H9 (cell line): ENCODE measurements around the gene PNPLA7. TPM values are rescaled to one million over a fixed set of nuclear protein-coding genes. Genes with fewer than 3 reads are reported as not detected.
A peak's percentile ranks its signal among the peaks of the same experiment; 100 is the strongest.

ENCODE experiments used
- DNase-seq: peaks from one replicate; pipeline ENCODE4 v3.0.0-alpha.2; 2017
- H2AFZ ChIP-seq: one replicate; pipeline ENCODE4 v1.6.1; 2013; ENCODE audit warnings: mild to moderate bottlenecking, low read length, control low read depth, moderate library complexity
- H2AK5ac ChIP-seq: 2 replicates; pipeline ENCODE4 v1.6.1; 2013; ENCODE audit warnings: low read length, control low read depth, mixed read lengths; ENCODE audit not compliant: insufficient read length
- H2BK120ac ChIP-seq: one replicate; pipeline ENCODE4 v1.6.1; 2013; ENCODE audit warnings: low read depth, mild to moderate bottlenecking, low read length, control low read depth, inconsistent platforms; ENCODE audit not compliant: poor library complexity, severe bottlenecking
- H2BK12ac ChIP-seq: 2 replicates; pipeline ENCODE4 v1.6.1; 2013; ENCODE audit warnings: low read length, control low read depth, mixed read lengths, low read depth; ENCODE audit not compliant: insufficient read length
- H2BK15ac ChIP-seq: 2 replicates; pipeline ENCODE4 v1.6.1; 2013; ENCODE audit warnings: low read depth, low read length, control low read depth
- H2BK20ac ChIP-seq: one replicate; pipeline ENCODE4 v1.6.1; 2013; ENCODE audit warnings: low read depth, mild to moderate bottlenecking, low read length, control low read depth, inconsistent platforms; ENCODE audit not compliant: poor library complexity, severe bottlenecking
- H2BK5ac ChIP-seq: 2 replicates; pipeline ENCODE4 v1.6.1; 2013; ENCODE audit warnings: low read length, control low read depth, mixed read lengths; ENCODE audit not compliant: insufficient read length
- H3K14ac ChIP-seq: 2 replicates; pipeline ENCODE4 v1.6.1; 2013; ENCODE audit warnings: low read length, control low read depth; ENCODE audit not compliant: insufficient read depth
- H3K18ac ChIP-seq: 2 replicates; pipeline ENCODE4 v1.6.1; 2013; ENCODE audit warnings: low read depth, mild to moderate bottlenecking, mixed read lengths, low read length, control low read depth; ENCODE audit not compliant: insufficient read length
- H3K23ac ChIP-seq: 2 replicates; pipeline ENCODE4 v1.6.1; 2013; ENCODE audit warnings: low read length, control low read depth, mixed read lengths, low read depth; ENCODE audit not compliant: insufficient read length
- H3K23me2 ChIP-seq: 2 replicates; pipeline ENCODE4 v1.6.1; 2013; ENCODE audit warnings: low read depth, mild to moderate bottlenecking, mixed read lengths, low read length, control low read depth; ENCODE audit not compliant: insufficient read length, poor library complexity, severe bottlenecking
- H3K27ac ChIP-seq: 2 replicates; pipeline ENCODE4 v1.5.1; 2013; ENCODE audit warnings: low read length, control low read depth, mixed read lengths, low read depth; ENCODE audit not compliant: insufficient read length
- H3K27me3 ChIP-seq: 2 replicates; pipeline ENCODE4 v1.6.1; 2013; ENCODE audit warnings: low read length, control low read depth, inconsistent platforms; ENCODE audit not compliant: insufficient read depth
- H3K4ac ChIP-seq: 2 replicates; pipeline ENCODE4 v1.6.1; 2013; ENCODE audit warnings: low read depth, mild to moderate bottlenecking, control low read depth, inconsistent platforms, low read length, moderate library complexity
- H3K4me1 ChIP-seq: 2 replicates; pipeline ENCODE4 v1.6.1; 2013; ENCODE audit warnings: low read length, control low read depth, inconsistent platforms; ENCODE audit not compliant: insufficient read depth
- H3K4me2 ChIP-seq: 2 replicates; pipeline ENCODE4 v1.6.1; 2013; ENCODE audit warnings: low read length, control low read depth, mixed read lengths; ENCODE audit not compliant: insufficient read length, insufficient read depth
- H3K56ac ChIP-seq: 2 replicates; pipeline ENCODE4 v1.6.1; 2013; ENCODE audit warnings: low read depth, mild to moderate bottlenecking, mixed read lengths, low read length, control low read depth; ENCODE audit not compliant: insufficient read length
- H3K79me1 ChIP-seq: 2 replicates; pipeline ENCODE4 v1.6.1; 2013; ENCODE audit warnings: low read depth, mild to moderate bottlenecking, moderate library complexity, low read length, control low read depth, inconsistent platforms; ENCODE audit not compliant: insufficient read depth, poor library complexity, severe bottlenecking
- H3K79me2 ChIP-seq: 2 replicates; pipeline ENCODE4 v1.6.1; 2013; ENCODE audit warnings: low read length, control low read depth, inconsistent platforms; ENCODE audit not compliant: insufficient read depth
- H3K9ac ChIP-seq: 2 replicates; pipeline ENCODE4 v1.6.1; 2013; ENCODE audit warnings: low read length, control low read depth, mixed read lengths; ENCODE audit not compliant: insufficient read length; ENCODE audit errors: extremely low read depth
- H3K9me3 ChIP-seq: one replicate; pipeline ENCODE4 v1.6.1; 2013; ENCODE audit warnings: low read depth, low read length, inconsistent platforms; ENCODE audit not compliant: control insufficient read depth
- H3T11ph ChIP-seq: one replicate; pipeline ENCODE4 v1.6.1; 2013; ENCODE audit warnings: mild to moderate bottlenecking, low read length, control low read depth, inconsistent platforms
- H4K20me1 ChIP-seq: one replicate; pipeline ENCODE4 v1.6.1; 2013; ENCODE audit not compliant: control insufficient read depth, insufficient read length, insufficient read depth
- H4K5ac ChIP-seq: 2 replicates; pipeline ENCODE4 v1.6.1; 2013; ENCODE audit warnings: low read depth, mild to moderate bottlenecking, mixed read lengths, low read length, control low read depth; ENCODE audit not compliant: insufficient read length
- H4K8ac ChIP-seq: replicated peaks from 2 replicates; pipeline ENCODE4 v1.6.1; 2013; ENCODE audit warnings: low read length, control low read depth, mixed read lengths, low read depth; ENCODE audit not compliant: insufficient read length
- H4K91ac ChIP-seq: 2 replicates; pipeline ENCODE4 v1.6.1; 2013; ENCODE audit warnings: low read depth, mild to moderate bottlenecking, moderate library complexity, mixed read lengths, low read length, control low read depth; ENCODE audit not compliant: insufficient read length
- H3K27ac Mint-ChIP-seq, 3 experiments: 2 replicates in 2 of 3; 3 replicates in 1 of 3; pipeline ENCODE4 v1.8.0; 2020 to 2021; ENCODE audit warnings: mixed read lengths in 3 of 3, mild to moderate bottlenecking in 1 of 3, moderate library complexity in 1 of 3
- H3K27me3 Mint-ChIP-seq: 2 replicates; pipeline ENCODE4 v1.8.0; 2021; ENCODE audit warnings: low read depth, mild to moderate bottlenecking, moderate library complexity, mixed read lengths
- H3K36me3 Mint-ChIP-seq, 3 experiments: 2 replicates in 2 of 3; 3 replicates in 1 of 3; pipeline ENCODE4 v1.8.0; 2020 to 2021; ENCODE audit warnings: low read depth in 3 of 3, mixed read lengths in 3 of 3; ENCODE audit not compliant: insufficient read depth in 1 of 3
- H3K4me1 Mint-ChIP-seq, 2 experiments: 2 replicates each; pipeline ENCODE4 v1.8.0; 2020; ENCODE audit warnings: mixed read lengths in 2 of 2
- H3K4me3 Mint-ChIP-seq, 2 experiments: 2 replicates in 1 of 2; 3 replicates in 1 of 2; pipeline ENCODE4 v1.8.0; 2020 to 2021; ENCODE audit warnings: mild to moderate bottlenecking in 2 of 2, mixed read lengths in 2 of 2, moderate library complexity in 1 of 2
- H3K9me3 Mint-ChIP-seq, 2 experiments: 2 replicates in 1 of 2; 3 replicates in 1 of 2; pipeline ENCODE4 v1.8.0; 2020; ENCODE audit warnings: mild to moderate bottlenecking in 2 of 2, mixed read lengths in 2 of 2, moderate library complexity in 1 of 2
- WGBS: extraction: QIAGEN DNeasy Blood & Tissue Kit; methylation state at CpG from one replicate; pipeline ENCODE4 v1.1.7; 2013; ENCODE audit warnings: missing lambda C conversion rate, low lambda C conversion rate, mixed read lengths; ENCODE audit not compliant: insufficient read length; ENCODE audit errors: extremely low coverage; 5-methylcytosine and 5-hydroxymethylcytosine counted together
- total RNA-seq: library from RNA; stranded (reverse); gene quantifications from 2 replicates; pipeline ENCODE4 v1.2.1, GENCODE V29; 2021
- TF ChIP-seq, protein P1 (sequence below): fragments of 200-600 bp; sonication (generic); conservative IDR thresholded peaks from 3 replicates; pipeline ENCODE4 v1.8.0; 2021; ENCODE audit warnings: antibody characterized with exemption, mild to moderate bottlenecking

PNPLA7 gene
- total RNA-seq, 1 experiment from 2014 or later = 1.8 TPM

DNA sequence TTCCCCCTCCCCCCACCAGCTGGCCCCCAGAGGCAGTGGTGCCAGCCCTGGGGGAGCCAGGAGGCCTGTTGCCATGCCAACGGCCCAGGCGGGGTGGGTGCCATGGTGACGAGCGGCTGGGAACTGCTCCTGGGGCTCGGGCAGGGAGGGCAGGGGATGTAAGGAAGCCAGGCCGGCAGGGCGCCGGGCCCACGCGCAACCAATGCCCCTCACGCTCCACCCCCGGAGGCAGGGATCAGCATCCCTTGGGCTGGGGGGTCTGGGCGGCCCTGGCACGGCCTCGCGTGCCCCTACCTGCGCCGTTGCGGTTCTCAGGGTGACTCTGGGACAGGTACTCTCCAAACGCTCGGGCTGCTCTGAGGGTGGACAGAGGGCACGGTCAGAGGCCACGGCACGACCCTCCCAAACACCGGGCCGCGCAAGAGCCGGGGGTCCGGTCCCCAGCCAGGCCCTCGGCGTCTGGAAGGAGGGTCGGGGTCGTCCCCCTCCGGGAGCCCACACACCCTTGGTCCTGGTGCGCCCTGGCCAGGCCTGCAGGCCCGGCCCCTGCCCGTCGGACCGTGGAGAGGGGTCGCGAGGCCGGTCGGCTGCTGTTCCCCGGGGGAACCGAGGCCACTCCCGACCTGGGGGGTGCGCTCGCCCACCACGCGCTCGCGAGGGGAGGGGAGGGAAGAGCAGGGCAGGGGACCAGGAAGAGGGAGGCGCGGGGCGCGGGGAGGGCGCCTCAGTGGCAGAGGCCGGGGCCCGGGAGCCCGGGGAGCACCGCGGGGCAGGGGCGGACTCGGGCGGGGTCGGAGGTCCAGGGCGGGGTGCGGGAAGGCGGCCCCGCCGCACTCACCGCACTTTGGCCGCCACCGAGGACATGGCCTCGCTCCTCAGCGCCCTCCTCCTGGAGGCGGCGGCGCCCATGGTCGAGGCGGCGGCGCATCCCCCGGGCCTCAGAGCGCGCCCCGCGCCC lies 91.7 kb downstream of the PNPLA7 start:
- H2BK120ac ChIP-seq = no peak overlapping the region
- no peaks in the 10 kb centered on the region for H3K9me3 Mint-ChIP-seq
- DNase-seq = no peak

More for the DNA sequence above, 91.7 kb downstream of the PNPLA7 start:
- peaks cover 3% of the 10 kb centered on the region for H4K20me1 ChIP-seq
- H4K5ac ChIP-seq = no peak overlapping the region
- no peak overlapping the region for H3K9ac ChIP-seq
- H2BK5ac ChIP-seq = no peak overlapping the region
- H3T11ph ChIP-seq = no peak overlapping the region
- no peak overlapping the region for H3K23ac ChIP-seq
- Mint-ChIP-seq H3K4me1 (peaks cover 5 to 14% of the 10 kb centered on the region in 2 experiments; a peak in 3 of 4 replicates), H3K36me3 (peaks cover 0 to 17% (median 15%) of the 10 kb centered on the region in 3 experiments; a peak in 4 of 7 replicates), H3K4me3 (peak overlapping the region; percentile 56 to 74; a peak in 4 of 5 replicates), H3K27me3 (peaks cover 26% of the 10 kb centered on the region), H3K27ac (no peak overlapping the region)
- H3K9me3 ChIP-seq = no peaks in the 10 kb centered on the region
- no peaks in the 10 kb centered on the region; the same call in 1 of the 2 replicates for H3K27me3 ChIP-seq
- TF ChIP-seq, protein P1, sequence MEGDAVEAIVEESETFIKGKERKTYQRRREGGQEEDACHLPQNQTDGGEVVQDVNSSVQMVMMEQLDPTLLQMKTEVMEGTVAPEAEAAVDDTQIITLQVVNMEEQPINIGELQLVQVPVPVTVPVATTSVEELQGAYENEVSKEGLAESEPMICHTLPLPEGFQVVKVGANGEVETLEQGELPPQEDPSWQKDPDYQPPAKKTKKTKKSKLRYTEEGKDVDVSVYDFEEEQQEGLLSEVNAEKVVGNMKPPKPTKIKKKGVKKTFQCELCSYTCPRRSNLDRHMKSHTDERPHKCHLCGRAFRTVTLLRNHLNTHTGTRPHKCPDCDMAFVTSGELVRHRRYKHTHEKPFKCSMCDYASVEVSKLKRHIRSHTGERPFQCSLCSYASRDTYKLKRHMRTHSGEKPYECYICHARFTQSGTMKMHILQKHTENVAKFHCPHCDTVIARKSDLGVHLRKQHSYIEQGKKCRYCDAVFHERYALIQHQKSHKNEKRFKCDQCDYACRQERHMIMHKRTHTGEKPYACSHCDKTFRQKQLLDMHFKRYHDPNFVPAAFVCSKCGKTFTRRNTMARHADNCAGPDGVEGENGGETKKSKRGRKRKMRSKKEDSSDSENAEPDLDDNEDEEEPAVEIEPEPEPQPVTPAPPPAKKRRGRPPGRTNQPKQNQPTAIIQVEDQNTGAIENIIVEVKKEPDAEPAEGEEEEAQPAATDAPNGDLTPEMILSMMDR = no peak
- no peak overlapping the region for H2BK15ac ChIP-seq
- no peak overlapping the region for H2AK5ac ChIP-seq
- H3K14ac ChIP-seq = peak overlapping the region; percentile 6; the same call in 1 of the 2 replicates
- no peaks in the 10 kb centered on the region for H3K4me1 ChIP-seq
- H2BK20ac ChIP-seq = no peak overlapping the region
- no peak overlapping the region for H3K56ac ChIP-seq
- H3K4me2 ChIP-seq = peak overlapping the region; percentile 57
- H3K79me1 ChIP-seq = no peaks in the 10 kb centered on the region
- no peak overlapping the region for H4K8ac ChIP-seq
- no CpG with 5 or more reads among the region's 88 CpGs for WGBS
- no peak overlapping the region for H3K18ac ChIP-seq
- no peak overlapping the region for H2BK12ac ChIP-seq
- no peak overlapping the region for H2AFZ ChIP-seq
- no peak overlapping the region for H3K4ac ChIP-seq
- no peak overlapping the region for H3K27ac ChIP-seq
- no peak overlapping the region for H4K91ac ChIP-seq
- H3K79me2 ChIP-seq = no peaks in the 10 kb centered on the region
- peaks cover 9% of the 10 kb centered on the region for H3K23me2 ChIP-seq
